DMS53 treated with DMSO at 0.1 percent for 48 hours (cell line): ENCODE measurements around the gene TAT.
A peak's percentile ranks its signal among the peaks of the same experiment; 100 is the strongest.

Experiments
- DNase-seq: peaks from one replicate; lab custom pipeline; 2025; ENCODE audit not compliant: unreplicated experiment; lab: John Stamatoyannopoulos, UW

Gene TAT

GRCh38 chr16:71547168-71547567 lies 29.7 kb downstream of the TAT start:
- DNase-seq: no peak

- peak; percentile 21 for DNase-seq
Measured at GRCh38 chr16:71542377-71542776, 34.5 kb downstream of the TAT start.

- peak; percentile 58 for DNase-seq
Measured at GRCh38 chr16:71537643-71538042, 39.2 kb downstream of the TAT start.

- DNase-seq: peak; percentile 5
Measured at GRCh38 chr16:71536752-71537499, 40.0 kb downstream of the TAT start.

- DNase-seq: no peak
Measured at GRCh38 chr16:71532366-71532765, 44.5 kb downstream of the TAT start.

- no peak for DNase-seq
Measured at GRCh38 chr16:71528863-71529262, 48.0 kb downstream of the TAT start.

- no peak for DNase-seq
Measured at GRCh38 chr16:71528257-71528656, 48.6 kb downstream of the TAT start.

- DNase-seq: no peak
Measured at GRCh38 chr16:71526111-71526631, 50.7 kb downstream of the TAT start, which contains the start of gene CHST4. TSS of gene CHST4 (plus strand) at chr16:71526426. CDS start at chr16:71536678, 10,252 bp downstream.

GRCh38 chr16:71524566-71525553 lies 52.0 kb downstream of the TAT start:
- DNase-seq: no peak

- DNase-seq: no peak
Measured at GRCh38 chr16:71520550-71520949, 56.3 kb downstream of the TAT start.
